ENCODE data around the gene HAUS3.

DNA sequence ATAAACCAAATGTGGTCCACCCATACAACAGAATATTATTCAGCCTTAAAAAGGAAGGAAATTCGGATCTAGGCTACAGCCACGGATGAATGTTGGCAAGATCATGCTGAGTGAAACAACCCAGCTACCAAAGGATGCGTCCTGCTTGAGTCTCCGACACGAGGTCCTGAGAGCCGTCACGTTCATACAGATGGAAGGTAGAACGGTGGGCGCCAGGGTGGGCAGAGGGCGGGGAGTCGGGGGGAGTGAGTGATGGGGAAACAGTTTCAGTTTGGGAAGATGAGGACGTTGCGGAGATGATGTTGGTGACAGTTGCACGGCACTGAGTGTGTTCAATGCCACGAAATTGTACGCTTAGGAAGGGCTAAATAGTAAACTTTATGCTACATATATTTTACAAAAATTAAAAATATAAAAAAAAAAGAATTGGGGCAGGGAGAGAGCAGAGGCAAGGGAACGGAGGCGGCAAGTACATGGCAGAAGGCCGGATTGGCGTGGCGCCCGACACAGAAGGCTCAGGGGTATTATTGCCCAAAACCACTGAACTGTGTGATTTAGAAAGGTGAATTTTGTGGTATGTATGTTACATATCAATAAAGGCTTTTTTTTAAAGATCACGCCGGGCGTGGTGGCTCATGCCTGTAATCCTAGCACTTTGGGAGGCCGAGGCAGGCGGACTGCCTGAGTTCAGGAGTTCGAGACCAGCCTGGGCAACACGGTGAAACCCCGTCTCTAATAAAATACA lies 34.8 kb upstream of the HAUS3 start:
- TF ChIP-seq, protein P1, sequence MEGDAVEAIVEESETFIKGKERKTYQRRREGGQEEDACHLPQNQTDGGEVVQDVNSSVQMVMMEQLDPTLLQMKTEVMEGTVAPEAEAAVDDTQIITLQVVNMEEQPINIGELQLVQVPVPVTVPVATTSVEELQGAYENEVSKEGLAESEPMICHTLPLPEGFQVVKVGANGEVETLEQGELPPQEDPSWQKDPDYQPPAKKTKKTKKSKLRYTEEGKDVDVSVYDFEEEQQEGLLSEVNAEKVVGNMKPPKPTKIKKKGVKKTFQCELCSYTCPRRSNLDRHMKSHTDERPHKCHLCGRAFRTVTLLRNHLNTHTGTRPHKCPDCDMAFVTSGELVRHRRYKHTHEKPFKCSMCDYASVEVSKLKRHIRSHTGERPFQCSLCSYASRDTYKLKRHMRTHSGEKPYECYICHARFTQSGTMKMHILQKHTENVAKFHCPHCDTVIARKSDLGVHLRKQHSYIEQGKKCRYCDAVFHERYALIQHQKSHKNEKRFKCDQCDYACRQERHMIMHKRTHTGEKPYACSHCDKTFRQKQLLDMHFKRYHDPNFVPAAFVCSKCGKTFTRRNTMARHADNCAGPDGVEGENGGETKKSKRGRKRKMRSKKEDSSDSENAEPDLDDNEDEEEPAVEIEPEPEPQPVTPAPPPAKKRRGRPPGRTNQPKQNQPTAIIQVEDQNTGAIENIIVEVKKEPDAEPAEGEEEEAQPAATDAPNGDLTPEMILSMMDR (IDR thresholded peaks at IDR 0.05 in 2 of 3, conservative IDR thresholded peaks at IDR 0.05 in 1 of 3; ENCODE audit: control insufficient read depth in 2 of 3, extremely low read depth in 1 of 3, insufficient read depth in 1 of 3, low read depth in 3 of 3, low read length in 3 of 3) = no peak
- TF ChIP-seq, protein P2, sequence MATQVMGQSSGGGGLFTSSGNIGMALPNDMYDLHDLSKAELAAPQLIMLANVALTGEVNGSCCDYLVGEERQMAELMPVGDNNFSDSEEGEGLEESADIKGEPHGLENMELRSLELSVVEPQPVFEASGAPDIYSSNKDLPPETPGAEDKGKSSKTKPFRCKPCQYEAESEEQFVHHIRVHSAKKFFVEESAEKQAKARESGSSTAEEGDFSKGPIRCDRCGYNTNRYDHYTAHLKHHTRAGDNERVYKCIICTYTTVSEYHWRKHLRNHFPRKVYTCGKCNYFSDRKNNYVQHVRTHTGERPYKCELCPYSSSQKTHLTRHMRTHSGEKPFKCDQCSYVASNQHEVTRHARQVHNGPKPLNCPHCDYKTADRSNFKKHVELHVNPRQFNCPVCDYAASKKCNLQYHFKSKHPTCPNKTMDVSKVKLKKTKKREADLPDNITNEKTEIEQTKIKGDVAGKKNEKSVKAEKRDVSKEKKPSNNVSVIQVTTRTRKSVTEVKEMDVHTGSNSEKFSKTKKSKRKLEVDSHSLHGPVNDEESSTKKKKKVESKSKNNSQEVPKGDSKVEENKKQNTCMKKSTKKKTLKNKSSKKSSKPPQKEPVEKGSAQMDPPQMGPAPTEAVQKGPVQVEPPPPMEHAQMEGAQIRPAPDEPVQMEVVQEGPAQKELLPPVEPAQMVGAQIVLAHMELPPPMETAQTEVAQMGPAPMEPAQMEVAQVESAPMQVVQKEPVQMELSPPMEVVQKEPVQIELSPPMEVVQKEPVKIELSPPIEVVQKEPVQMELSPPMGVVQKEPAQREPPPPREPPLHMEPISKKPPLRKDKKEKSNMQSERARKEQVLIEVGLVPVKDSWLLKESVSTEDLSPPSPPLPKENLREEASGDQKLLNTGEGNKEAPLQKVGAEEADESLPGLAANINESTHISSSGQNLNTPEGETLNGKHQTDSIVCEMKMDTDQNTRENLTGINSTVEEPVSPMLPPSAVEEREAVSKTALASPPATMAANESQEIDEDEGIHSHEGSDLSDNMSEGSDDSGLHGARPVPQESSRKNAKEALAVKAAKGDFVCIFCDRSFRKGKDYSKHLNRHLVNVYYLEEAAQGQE (IDR thresholded peaks at IDR 0.05; ENCODE audit: low read depth, low read length) = no peak
- no peak for TF ChIP-seq TCF3 (IDR thresholded peaks at IDR 0.05; ENCODE audit: borderline replicate concordance, insufficient read depth, low read depth, low read length)
- no peak for TF ChIP-seq EP300 (IDR thresholded peaks at IDR 0.05; ENCODE audit: borderline replicate concordance in 1 of 2, control insufficient read depth in 1 of 2, low read depth in 2 of 2, low read length in 2 of 2)
- TF ChIP-seq, protein P3, sequence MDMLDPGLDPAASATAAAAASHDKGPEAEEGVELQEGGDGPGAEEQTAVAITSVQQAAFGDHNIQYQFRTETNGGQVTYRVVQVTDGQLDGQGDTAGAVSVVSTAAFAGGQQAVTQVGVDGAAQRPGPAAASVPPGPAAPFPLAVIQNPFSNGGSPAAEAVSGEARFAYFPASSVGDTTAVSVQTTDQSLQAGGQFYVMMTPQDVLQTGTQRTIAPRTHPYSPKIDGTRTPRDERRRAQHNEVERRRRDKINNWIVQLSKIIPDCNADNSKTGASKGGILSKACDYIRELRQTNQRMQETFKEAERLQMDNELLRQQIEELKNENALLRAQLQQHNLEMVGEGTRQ (IDR thresholded peaks at IDR 0.05; ENCODE audit: borderline replicate concordance, low read depth, low read length) = no peak
- TF ChIP-seq, protein P4, sequence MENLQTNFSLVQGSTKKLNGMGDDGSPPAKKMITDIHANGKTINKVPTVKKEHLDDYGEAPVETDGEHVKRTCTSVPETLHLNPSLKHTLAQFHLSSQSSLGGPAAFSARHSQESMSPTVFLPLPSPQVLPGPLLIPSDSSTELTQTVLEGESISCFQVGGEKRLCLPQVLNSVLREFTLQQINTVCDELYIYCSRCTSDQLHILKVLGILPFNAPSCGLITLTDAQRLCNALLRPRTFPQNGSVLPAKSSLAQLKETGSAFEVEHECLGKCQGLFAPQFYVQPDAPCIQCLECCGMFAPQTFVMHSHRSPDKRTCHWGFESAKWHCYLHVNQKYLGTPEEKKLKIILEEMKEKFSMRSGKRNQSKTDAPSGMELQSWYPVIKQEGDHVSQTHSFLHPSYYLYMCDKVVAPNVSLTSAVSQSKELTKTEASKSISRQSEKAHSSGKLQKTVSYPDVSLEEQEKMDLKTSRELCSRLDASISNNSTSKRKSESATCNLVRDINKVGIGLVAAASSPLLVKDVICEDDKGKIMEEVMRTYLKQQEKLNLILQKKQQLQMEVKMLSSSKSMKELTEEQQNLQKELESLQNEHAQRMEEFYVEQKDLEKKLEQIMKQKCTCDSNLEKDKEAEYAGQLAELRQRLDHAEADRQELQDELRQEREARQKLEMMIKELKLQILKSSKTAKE (IDR thresholded peaks at IDR 0.05; ENCODE audit: low read depth, poor library complexity, severe bottlenecking) = no peak
- no peak for TF ChIP-seq POLR2A (IDR thresholded peaks at IDR 0.05; ENCODE audit: low read depth, low read length)
- no peak for TF ChIP-seq POLR2AphosphoS5 (IDR thresholded peaks at IDR 0.05; ENCODE audit: low read length)
- TF ChIP-seq TBL1XR1 (IDR thresholded peaks at IDR 0.05; ENCODE audit: low read depth, low read length) = no peak
- no peak for TF ChIP-seq ZNF274 (IDR thresholded peaks at IDR 0.05; ENCODE audit: insufficient read depth, insufficient read length)
- TF ChIP-seq, protein P5, sequence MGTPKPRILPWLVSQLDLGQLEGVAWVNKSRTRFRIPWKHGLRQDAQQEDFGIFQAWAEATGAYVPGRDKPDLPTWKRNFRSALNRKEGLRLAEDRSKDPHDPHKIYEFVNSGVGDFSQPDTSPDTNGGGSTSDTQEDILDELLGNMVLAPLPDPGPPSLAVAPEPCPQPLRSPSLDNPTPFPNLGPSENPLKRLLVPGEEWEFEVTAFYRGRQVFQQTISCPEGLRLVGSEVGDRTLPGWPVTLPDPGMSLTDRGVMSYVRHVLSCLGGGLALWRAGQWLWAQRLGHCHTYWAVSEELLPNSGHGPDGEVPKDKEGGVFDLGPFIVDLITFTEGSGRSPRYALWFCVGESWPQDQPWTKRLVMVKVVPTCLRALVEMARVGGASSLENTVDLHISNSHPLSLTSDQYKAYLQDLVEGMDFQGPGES (IDR thresholded peaks at IDR 0.05) = no peak
- no peak for TF ChIP-seq SMAD1 (IDR thresholded peaks at IDR 0.05; ENCODE audit: low read depth, partially characterized antibody)
- no peak for TF ChIP-seq FOS (IDR thresholded peaks at IDR 0.05; ENCODE audit: borderline replicate concordance, extremely low read depth, insufficient read length)
- TF ChIP-seq CBFB (IDR thresholded peaks at IDR 0.05; ENCODE audit: low read depth) = no peak

All from GM12878 (cell line).